ENCODE results near the gene NMNAT1.
"Not testable (repeated sequence)": the region's sequence is repeated elsewhere in the genome, so short reads cannot be mapped to it uniquely, and the experiment has no call there.

NMNAT1 gene

GRCh38 chr1:10020086-10020485 is 76.8 kb downstream of the NMNAT1 start:
- no peak for DNase-seq (ENCODE audit: low read depth)

GRCh38 chr1:10020678-10021077 is 77.4 kb downstream of the NMNAT1 start:
- not testable (repeated sequence) for DNase-seq (ENCODE audit: low read depth)

- DNase-seq (ENCODE audit: low read depth) = not testable (repeated sequence)
These were observed 78.7 kb downstream of the NMNAT1 start for GRCh38 chr1:10021992-10022391.

GRCh38 chr1:10022656-10023055 is 79.4 kb downstream of the NMNAT1 start:
- DNase-seq (ENCODE audit: low read depth) = no peak

GRCh38 chr1:10025354-10025753 is 82.1 kb downstream of the NMNAT1 start:
- no peak for DNase-seq (ENCODE audit: low read depth)

GRCh38 chr1:10027027-10027426 is 83.8 kb downstream of the NMNAT1 start:
- DNase-seq (ENCODE audit: low read depth) = no peak

- not testable (repeated sequence) for DNase-seq (ENCODE audit: low read depth)
These were observed 85.8 kb downstream of the NMNAT1 start for GRCh38 chr1:10028956-10029500.

GRCh38 chr1:10031461-10031860 is 88.2 kb downstream of the NMNAT1 start:
- DNase-seq (ENCODE audit: low read depth) = no peak

- DNase-seq (ENCODE audit: low read depth) = peak; percentile 97
These were observed 89.5 kb downstream of the NMNAT1 start, which contains the start of gene UBE4B for GRCh38 chr1:10032590-10033358. UBE4B (plus strand) TSS chr1:10032958; CDS start chr1:10033671, 713 bp downstream.

- DNase-seq (ENCODE audit: low read depth) = no peak
These were observed 90.1 kb downstream of the NMNAT1 start for GRCh38 chr1:10033359-10033845.

Data from GM04504 (cell line).